HL-60 (cell line): ENCODE data around the gene ARSA.

Experiments
- CTCF ChIP-seq: IDR thresholded peaks from one replicate; pipeline ENCODE4 v1.5.1; 2011; ENCODE audit warnings: low read length, control low read depth, inconsistent platforms; ENCODE audit not compliant: insufficient read depth
- GABPA ChIP-seq: IDR thresholded peaks from 2 replicates; pipeline ENCODE4 v1.6.1; 2012; ENCODE audit warnings: low read depth
- POLR2AphosphoS5 ChIP-seq: IDR thresholded peaks from 2 replicates; pipeline ENCODE4 v1.6.1; 2012; ENCODE audit warnings: low read depth
- REST ChIP-seq: IDR thresholded peaks from 2 replicates; pipeline ENCODE4 v1.6.1; 2012; ENCODE audit warnings: low read depth; ENCODE audit not compliant: insufficient replicate concordance
- SPI1 ChIP-seq: IDR thresholded peaks from 2 replicates; pipeline ENCODE4 v1.6.1; 2012; ENCODE audit warnings: low read depth, mild to moderate bottlenecking, borderline replicate concordance

DNA sequence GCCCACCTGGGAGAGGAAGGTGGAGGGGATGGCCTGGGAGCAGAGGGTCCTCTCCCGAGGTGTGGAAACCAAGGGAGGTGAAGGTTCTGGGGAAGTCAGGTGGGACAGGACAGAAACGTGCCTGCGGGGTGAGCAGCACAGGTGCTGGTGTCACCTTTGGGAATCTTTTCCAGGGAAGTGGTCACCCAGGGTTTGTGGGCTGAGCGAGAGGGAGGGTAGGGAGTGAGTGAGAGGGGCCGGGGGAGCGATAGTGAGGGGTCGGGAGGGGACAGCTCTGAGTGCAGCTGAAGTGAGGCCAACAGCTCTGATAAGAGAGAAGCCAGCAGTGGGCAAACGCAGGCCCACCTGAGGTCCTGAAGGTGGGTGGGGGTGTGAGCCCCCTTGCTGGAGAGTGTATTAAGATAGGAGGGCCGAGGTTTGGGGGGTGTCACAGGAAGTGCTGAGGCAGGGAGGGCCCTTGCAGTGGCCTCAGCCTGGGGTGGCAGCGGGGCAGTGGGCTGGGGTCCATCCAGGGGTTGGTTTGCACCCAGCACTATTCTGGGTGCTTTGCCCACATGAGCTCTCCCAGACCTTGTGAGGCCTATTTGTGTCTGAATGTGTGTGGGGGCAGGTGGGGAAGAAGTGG, 43.1 kb upstream of the ARSA start:
- TF ChIP-seq GABPA, result no peak
- TF ChIP-seq CTCF, result no peak
- no peak for TF ChIP-seq REST
- no peak for TF ChIP-seq POLR2AphosphoS5
- TF ChIP-seq SPI1, result no peak
